OCI-LY7 (cell line): ENCODE data around the gene CRY2. TPM values are rescaled to one million over a fixed set of nuclear protein-coding genes. Genes with fewer than 3 reads are reported as not detected.
"Not testable (repeated sequence)": the region's sequence is repeated elsewhere in the genome, so short reads cannot be mapped to it uniquely, and the experiment has no call there.

ENCODE experiments used
- BruUV-seq: library from RNA; stranded (reverse); fragments of 400-500 nt; replicated peaks from 2 replicates; lab custom pipeline; 2021; lab: Mats Ljungman, UMichigan
- CTCF ChIA-PET: fragments of 300-600 bp; sonication (Branson Sonifier 250); formaldehyde crosslinking; loops from one replicate; lab custom pipeline; 2022; ENCODE audit warnings: antibody characterized with exemption; ENCODE audit not compliant: unreplicated experiment; lab: Charles Lee
- POLR2A ChIA-PET: fragments of 300-600 bp; sonication (Branson Sonifier 250); formaldehyde crosslinking; loops from one replicate; lab custom pipeline; 2022; ENCODE audit warnings: antibody characterized with exemption; lab: Charles Lee
- DNase-seq: peaks from one replicate; pipeline ENCODE4 v3.0.0-alpha.2; 2015; ENCODE audit warnings: low spot score
- H2AFZ ChIP-seq: fragments of 200-600 bp; sonication (generic), shearing (Covaris generic); 2 replicates; pipeline ENCODE4 v1.6.1; 2014; ENCODE audit warnings: mild to moderate bottlenecking, antibody characterized with exemption, low read length, moderate library complexity
- H3K27ac ChIP-seq: fragments of 200-600 bp; sonication (generic); 2 replicates; pipeline ENCODE4 v1.5.1; 2014; ENCODE audit warnings: mixed run types, low read depth, mild to moderate bottlenecking, moderate library complexity, low read length, inconsistent platforms; ENCODE audit not compliant: poor library complexity, severe bottlenecking
- H3K36me3 ChIP-seq: fragments of 200-600 bp; sonication (generic); 2 replicates; pipeline ENCODE4 v1.6.1; 2014; ENCODE audit warnings: mild to moderate bottlenecking, antibody characterized with exemption, low read length, moderate library complexity, mixed read lengths; ENCODE audit not compliant: insufficient read depth
- H3K4me1 ChIP-seq: fragments of 200-600 bp; sonication (generic); 2 replicates; pipeline ENCODE4 v1.5.1; 2014; ENCODE audit warnings: mild to moderate bottlenecking, low read length; ENCODE audit not compliant: insufficient read depth, poor library complexity, severe bottlenecking
- H3K4me2 ChIP-seq: fragments of 200-600 bp; sonication (generic); 2 replicates; pipeline ENCODE4 v1.6.1; 2014; ENCODE audit warnings: mild to moderate bottlenecking, low read length
- H3K4me3 ChIP-seq: fragments of 200-600 bp; sonication (generic); 2 replicates; pipeline ENCODE4 v1.5.1; 2014; ENCODE audit warnings: mild to moderate bottlenecking, low read depth, low read length; ENCODE audit not compliant: poor library complexity, severe bottlenecking
- H3K79me2 ChIP-seq: fragments of 200-600 bp; sonication (generic); 2 replicates; pipeline ENCODE4 v1.6.1; 2016; ENCODE audit warnings: low read depth, mild to moderate bottlenecking, low read length, moderate library complexity, mixed read lengths; ENCODE audit not compliant: insufficient read depth
- H3K9me2 ChIP-seq: fragments of 200-600 bp; sonication (generic); 2 replicates; pipeline ENCODE4 v1.6.1; 2016; ENCODE audit warnings: mild to moderate bottlenecking, low read length, mixed read lengths; ENCODE audit not compliant: insufficient read depth
- H3K9me3 ChIP-seq: fragments of 200-600 bp; sonication (generic); 2 replicates; pipeline ENCODE4 v1.6.1; 2014; ENCODE audit warnings: mild to moderate bottlenecking, mixed run types, low read length, mixed read lengths
- H4K20me1 ChIP-seq: fragments of 200-600 bp; sonication (generic); 2 replicates; pipeline ENCODE4 v1.6.1; 2014; ENCODE audit warnings: mild to moderate bottlenecking, antibody characterized with exemption, low read length, moderate library complexity, mixed read lengths; ENCODE audit not compliant: insufficient read depth
- EZH2phosphoT487 ChIP-seq: fragments of 200-600 bp; sonication (generic); IDR thresholded peaks from 2 replicates; pipeline ENCODE4 v1.6.1; 2018; ENCODE audit warnings: low read depth, borderline replicate concordance, mild to moderate bottlenecking, mixed run types, antibody characterized with exemption, low read length, moderate library complexity, mixed read lengths
- intact Hi-C: fragments of 100-400 bp; cut with micrococcal nuclease; formaldehyde crosslinking; loops from one replicate; pipeline ENCODE4 v1.10.0; 2022; ENCODE audit not compliant: unreplicated experiment
- total RNA-seq, 2 experiments: library from RNA; depleted of rRNA in 1 of 2; stranded (reverse); fragments of >200 nt in 1 of 2; shearing (Covaris generic) in 1 of 2; gene quantifications; 2 replicates each; pipeline ENCODE4 v1.2.3, GENCODE V29; 2014 to 2022
- TF ChIP-seq, protein P1 (sequence below): fragments of 200-600 bp; sonication (generic); conservative IDR thresholded peaks from 2 replicates; pipeline ENCODE4 v1.5.1; 2014; ENCODE audit warnings: mild to moderate bottlenecking, antibody characterized with exemption, low read length, moderate library complexity, mixed read lengths

Gene CRY2
- total RNA-seq, 2 experiments from 2014 or later: 19.2 to 24.6 TPM

DNA sequence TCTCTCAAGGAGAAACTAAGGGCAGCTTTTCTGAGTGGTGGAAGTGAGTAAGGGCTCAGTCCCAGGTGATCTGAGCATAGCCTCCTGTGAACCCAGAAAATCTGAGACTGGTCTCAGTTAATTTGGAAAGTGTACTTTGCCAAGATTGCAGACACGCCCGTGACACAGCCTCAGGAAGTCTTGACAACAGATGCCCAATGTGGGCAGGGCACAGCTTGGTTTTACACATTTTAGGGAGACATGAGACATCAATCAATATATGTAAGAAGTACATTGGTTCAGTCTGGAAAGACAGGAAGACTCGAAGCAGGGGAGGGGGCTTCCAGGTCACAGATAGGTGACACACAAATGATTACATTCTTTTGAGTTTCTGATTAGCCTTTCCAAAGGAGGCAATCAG is 13.5 kb upstream of the CRY2 start:
- Histone ChIP-seq H3K79me2 (no peaks in the 10 kb centered on the region), H3K9me2 (no peaks in the 10 kb centered on the region), H3K4me1 (no peaks in the 10 kb centered on the region), H3K36me3 (no peaks in the 10 kb centered on the region), H3K4me3 (no peak overlapping the region), H4K20me1 (no peaks in the 10 kb centered on the region), H3K9me3 (no peaks in the 10 kb centered on the region), H3K27ac (no peak overlapping the region), H2AFZ (no peak overlapping the region), H3K4me2 (no peak overlapping the region)
- no peak for DNase-seq
- BruUV-seq: no TSS peak
- ChIA-PET CTCF (no interaction called here), POLR2A (interaction anchor here (0.6 to 1.7 kb wide), 3 partner anchors 16 to 1223 kb away, joined by 3 to 5 read pairs (median 4); partner anchors contain the start of gene SLC35C1)
- TF ChIP-seq, protein P1, sequence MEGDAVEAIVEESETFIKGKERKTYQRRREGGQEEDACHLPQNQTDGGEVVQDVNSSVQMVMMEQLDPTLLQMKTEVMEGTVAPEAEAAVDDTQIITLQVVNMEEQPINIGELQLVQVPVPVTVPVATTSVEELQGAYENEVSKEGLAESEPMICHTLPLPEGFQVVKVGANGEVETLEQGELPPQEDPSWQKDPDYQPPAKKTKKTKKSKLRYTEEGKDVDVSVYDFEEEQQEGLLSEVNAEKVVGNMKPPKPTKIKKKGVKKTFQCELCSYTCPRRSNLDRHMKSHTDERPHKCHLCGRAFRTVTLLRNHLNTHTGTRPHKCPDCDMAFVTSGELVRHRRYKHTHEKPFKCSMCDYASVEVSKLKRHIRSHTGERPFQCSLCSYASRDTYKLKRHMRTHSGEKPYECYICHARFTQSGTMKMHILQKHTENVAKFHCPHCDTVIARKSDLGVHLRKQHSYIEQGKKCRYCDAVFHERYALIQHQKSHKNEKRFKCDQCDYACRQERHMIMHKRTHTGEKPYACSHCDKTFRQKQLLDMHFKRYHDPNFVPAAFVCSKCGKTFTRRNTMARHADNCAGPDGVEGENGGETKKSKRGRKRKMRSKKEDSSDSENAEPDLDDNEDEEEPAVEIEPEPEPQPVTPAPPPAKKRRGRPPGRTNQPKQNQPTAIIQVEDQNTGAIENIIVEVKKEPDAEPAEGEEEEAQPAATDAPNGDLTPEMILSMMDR: no peak
- no peak for TF ChIP-seq EZH2phosphoT487
- intact Hi-C loops: no loop called here

DNA sequence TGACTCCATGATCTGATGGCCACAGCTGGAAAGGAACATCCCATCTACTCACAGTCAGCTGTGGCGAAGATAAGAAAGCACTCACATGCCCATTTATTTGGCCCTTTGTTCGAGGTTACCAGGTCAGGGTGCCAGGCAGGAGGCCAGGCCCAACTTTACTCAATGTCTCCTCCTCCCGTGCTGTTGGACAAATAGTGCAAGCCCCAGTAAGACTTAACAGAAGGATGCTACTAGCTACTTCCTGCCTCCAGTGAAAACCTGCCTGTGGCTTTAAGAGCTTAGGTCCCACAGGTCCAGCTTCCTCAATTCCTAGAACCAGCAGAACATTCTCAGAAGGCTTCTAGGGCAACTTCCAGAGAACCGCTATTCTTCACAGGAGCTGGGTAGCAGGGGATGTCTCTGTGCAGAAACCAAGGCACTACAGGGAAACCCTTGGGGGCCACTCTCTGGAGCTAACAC is 12.9 kb upstream of the CRY2 start:
- Histone ChIP-seq H3K9me3 (no peaks in the 10 kb centered on the region), H3K9me2 (no peaks in the 10 kb centered on the region), H3K4me1 (no peaks in the 10 kb centered on the region), H3K79me2 (no peaks in the 10 kb centered on the region), H2AFZ (no peak overlapping the region), H3K36me3 (no peaks in the 10 kb centered on the region), H3K27ac (no peak overlapping the region), H4K20me1 (no peaks in the 10 kb centered on the region), H3K4me2 (no peak overlapping the region), H3K4me3 (no peak overlapping the region)
- ChIA-PET CTCF (interaction anchor here (1.0 kb wide), 1 partner anchor 13 kb away, joined by 3 read pairs; the partner anchor contains the start of gene CRY2), POLR2A (interaction anchor here (0.6 to 1.7 kb wide), 5 partner anchors 10 to 1222 kb away, joined by 3 to 5 read pairs (median 3); partner anchors contain the start of gene SLC35C1)
- intact Hi-C loops: no loop called here
- DNase-seq: no peak
- TF ChIP-seq, protein P1: no peak
- TF ChIP-seq EZH2phosphoT487: no peak
- BruUV-seq: no TSS peak

DNA sequence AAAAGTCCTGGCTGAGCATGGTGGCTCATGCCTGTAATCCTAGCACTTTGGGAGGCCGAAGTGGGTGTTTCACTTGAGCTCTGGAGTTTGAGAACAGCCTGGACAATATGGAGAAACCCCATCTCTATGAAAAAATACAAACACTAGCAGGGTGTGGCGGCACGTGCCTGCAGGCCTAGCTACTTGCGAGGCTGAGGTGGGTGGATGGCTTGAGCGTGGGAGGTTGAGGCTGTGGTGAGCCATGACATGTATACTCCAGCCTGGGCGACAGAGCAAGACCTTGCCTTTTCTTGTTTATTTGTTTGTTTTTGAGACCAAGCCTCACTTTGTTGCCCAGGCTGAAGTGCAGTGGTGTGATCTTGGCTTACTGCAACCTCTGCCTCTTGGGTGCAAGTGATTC is 8.1 kb upstream of the CRY2 start:
- no TSS peak for BruUV-seq
- TF ChIP-seq, protein P1: no peak
- no peak for TF ChIP-seq EZH2phosphoT487
- H3K4me2 ChIP-seq: no peak overlapping the region
- H3K9me3 ChIP-seq: no peaks in the 10 kb centered on the region
- ChIA-PET POLR2A (interaction anchor here (1.2 kb wide), 1 partner anchor 23 kb away, joined by 3 read pairs; no protein-coding TSS in a partner anchor), CTCF (no interaction called here)
- H3K9me2 ChIP-seq: no peaks in the 10 kb centered on the region
- peaks cover 11% of the 10 kb centered on the region for H3K4me1 ChIP-seq
- H3K79me2 ChIP-seq: no peaks in the 10 kb centered on the region
- H2AFZ ChIP-seq: no peak overlapping the region
- no peak for DNase-seq
- intact Hi-C loops: no loop called here
- no peaks in the 10 kb centered on the region for H4K20me1 ChIP-seq
- no peak overlapping the region for H3K4me3 ChIP-seq
- H3K27ac ChIP-seq: no peak overlapping the region
- no peaks in the 10 kb centered on the region for H3K36me3 ChIP-seq

DNA sequence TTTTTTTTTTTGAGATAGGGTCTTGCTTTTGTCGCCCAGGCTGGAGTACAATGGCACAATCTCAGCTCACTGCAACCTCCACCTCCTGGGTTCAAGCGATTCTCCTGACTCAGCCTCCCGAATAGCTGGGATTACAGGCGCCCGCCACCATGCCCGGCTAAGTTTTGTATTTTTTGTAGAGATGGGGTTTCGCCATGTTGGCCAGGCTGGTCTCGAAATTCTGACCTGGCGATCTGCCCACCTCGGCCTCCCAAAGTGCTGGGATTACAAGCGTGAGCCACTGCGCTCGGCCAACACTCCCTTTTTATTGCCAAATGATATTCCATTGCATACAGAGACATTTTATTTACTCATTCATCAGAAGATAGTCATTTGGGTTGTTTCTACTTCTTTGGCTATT is 7.0 kb upstream of the CRY2 start:
- H3K4me1 ChIP-seq: peaks cover 11% of the 10 kb centered on the region
- H3K9me3 ChIP-seq, BruUV-seq, H3K4me3 ChIP-seq, DNase-seq, CTCF ChIA-PET, intact Hi-C loops, H4K20me1 ChIP-seq, H3K27ac ChIP-seq, H3K9me2 ChIP-seq, H3K4me2 ChIP-seq, H3K79me2 ChIP-seq, H2AFZ ChIP-seq, H3K36me3 ChIP-seq: not testable (repeated sequence)
- POLR2A ChIA-PET: interaction anchor here (1.2 kb wide), 1 partner anchor 22 kb away, joined by 3 read pairs; no protein-coding TSS in a partner anchor
